ENCODE measurements around the gene ADAMTSL1. TPM values are rescaled to one million over a fixed set of nuclear protein-coding genes. Genes with fewer than 3 reads are reported as not detected.

Gene ADAMTSL1
- polyA plus RNA-seq, 1 donor from 2014 or later = 1.1 TPM

DNA sequence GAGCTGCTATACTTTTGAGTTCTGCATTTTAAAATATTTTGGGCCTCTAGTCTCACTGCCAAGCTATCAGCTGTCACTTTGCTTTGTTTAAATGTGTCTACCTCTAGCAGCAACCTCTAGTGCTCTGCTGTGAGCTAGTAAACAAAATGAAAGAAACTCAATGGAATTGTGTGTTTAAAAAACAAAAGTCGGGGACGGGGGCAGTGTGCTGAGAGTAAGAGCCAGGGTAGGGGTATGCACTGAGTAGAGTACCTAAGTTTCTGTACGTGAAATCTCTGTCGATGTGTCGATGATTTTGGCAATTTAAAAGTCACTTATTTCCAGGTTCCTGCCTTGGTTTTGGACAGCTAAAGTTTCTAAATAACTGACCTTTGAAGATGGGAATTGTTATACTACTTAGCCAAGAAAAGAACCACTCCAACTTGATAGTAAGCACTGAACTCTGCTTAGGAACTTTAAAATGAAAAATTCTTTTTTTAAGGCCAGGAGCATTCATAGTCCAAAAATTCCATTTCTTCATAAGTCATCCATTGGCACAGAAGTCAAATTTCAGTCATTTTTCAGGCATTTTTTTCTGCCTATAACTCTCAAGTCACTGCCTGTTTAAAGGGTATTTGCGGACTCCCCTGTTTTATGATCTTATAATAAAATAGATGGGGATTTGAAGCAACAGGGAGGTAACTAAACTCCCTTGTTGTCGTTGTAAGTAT is 447.6 kb downstream of the ADAMTSL1 start:
- Histone ChIP-seq H3K9me2 (ENCODE audit: insufficient read depth, low read length) (no peaks in the 10 kb centered on the region), H3K79me2 (replicated peaks; ENCODE audit: insufficient read depth, low read length) (no peaks in the 10 kb centered on the region), H3K9me3 (ENCODE audit: low read length) (no peaks in the 10 kb centered on the region), H3K27ac (ENCODE audit: low read length) (no peak overlapping the region), H3K36me3 (ENCODE audit: insufficient read depth, low read length) (no peaks in the 10 kb centered on the region), H3K9ac (ENCODE audit: low read length) (no peak overlapping the region), H2AFZ (ENCODE audit: low read depth, low read length) (no peak overlapping the region), H3F3A (ENCODE audit: insufficient read depth, low read length, poor library complexity, severe bottlenecking) (no peaks in the 10 kb centered on the region), H3K27me3 (ENCODE audit: insufficient read depth, low read depth, low read length) (no peaks in the 10 kb centered on the region), H3K4me3 (ENCODE audit: low read length) (no peak overlapping the region), H4K20me1 (ENCODE audit: insufficient read depth) (no peaks in the 10 kb centered on the region), H3K4me2 (ENCODE audit: low read length) (no peak overlapping the region)
- TF ChIP-seq TAF1 (IDR thresholded peaks at IDR 0.05; ENCODE audit: low read depth) (no peak), RAD21 (conservative IDR thresholded peaks at IDR 0.05) (no peak), CTCF (IDR thresholded peaks at IDR 0.05; ENCODE audit: poor library complexity, severe bottlenecking) (no peak), REST (IDR thresholded peaks at IDR 0.05; ENCODE audit: borderline replicate concordance) (no peak), EP300 (conservative IDR thresholded peaks at IDR 0.05; ENCODE audit: poor library complexity, severe bottlenecking) (no peak), POLR2AphosphoS5 (IDR thresholded peaks at IDR 0.05) (no peak), MXI1 (conservative IDR thresholded peaks at IDR 0.05; ENCODE audit: poor library complexity, severe bottlenecking) (no peak), SMC3 (conservative IDR thresholded peaks at IDR 0.05; ENCODE audit: poor library complexity) (no peak), EZH2 (IDR thresholded peaks at IDR 0.05; ENCODE audit: borderline replicate concordance, insufficient read depth, low read length, poor library complexity, severe bottlenecking) (no peak)

DNA sequence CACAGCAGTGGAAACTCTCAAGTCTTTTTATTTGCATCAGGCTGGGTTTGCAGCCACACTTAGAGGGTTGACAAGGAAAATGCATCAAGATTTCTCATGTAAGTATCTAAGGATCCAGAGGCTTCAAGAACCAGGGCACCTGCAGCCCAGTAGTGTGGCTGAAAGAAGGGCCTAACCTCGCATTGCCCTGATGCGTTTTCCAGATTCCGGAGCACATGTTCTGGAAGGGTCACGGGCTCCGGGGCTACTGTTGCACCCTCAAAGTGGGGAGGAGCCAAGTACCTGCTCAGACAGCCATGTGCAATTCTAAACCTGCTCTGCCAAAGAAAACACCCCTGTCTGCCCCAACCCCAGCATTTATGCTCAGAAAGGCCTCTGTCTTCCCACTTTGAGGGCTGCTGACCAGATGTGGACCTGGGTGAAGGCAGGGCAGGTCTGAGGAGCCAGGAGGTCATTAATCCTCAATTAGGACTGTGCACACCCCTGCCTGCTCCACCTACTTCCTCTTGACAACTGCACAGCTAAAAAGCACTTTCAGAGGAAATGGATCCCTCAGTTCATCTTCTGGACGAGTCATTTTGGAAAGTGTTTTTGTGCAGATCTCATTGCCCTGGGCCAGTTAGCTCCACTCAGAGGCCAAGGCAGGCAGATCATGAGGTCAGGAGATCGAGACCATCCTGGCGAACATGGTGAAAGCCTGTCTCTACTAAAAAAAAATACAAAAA is 448.4 kb downstream of the ADAMTSL1 start:
- no peaks in the 10 kb centered on the region for H4K20me1 ChIP-seq (ENCODE audit: insufficient read depth)
- H2AFZ ChIP-seq (ENCODE audit: low read depth, low read length) = no peak overlapping the region
- H3K4me2 ChIP-seq (ENCODE audit: low read length) = no peak overlapping the region
- H3K27ac ChIP-seq (ENCODE audit: low read length) = no peak overlapping the region
- H3F3A ChIP-seq (ENCODE audit: insufficient read depth, low read length, poor library complexity, severe bottlenecking) = no peaks in the 10 kb centered on the region
- no peaks in the 10 kb centered on the region for H3K36me3 ChIP-seq (ENCODE audit: insufficient read depth, low read length)
- H3K79me2 ChIP-seq (replicated peaks; ENCODE audit: insufficient read depth, low read length) = no peaks in the 10 kb centered on the region
- no peaks in the 10 kb centered on the region for H3K27me3 ChIP-seq (ENCODE audit: insufficient read depth, low read depth, low read length)
- no peak overlapping the region for H3K9ac ChIP-seq (ENCODE audit: low read length)
- H3K4me3 ChIP-seq (ENCODE audit: low read length) = no peak overlapping the region
- no peak for TF ChIP-seq SMC3 (conservative IDR thresholded peaks at IDR 0.05; ENCODE audit: poor library complexity)
- no peak for TF ChIP-seq EP300 (conservative IDR thresholded peaks at IDR 0.05; ENCODE audit: poor library complexity, severe bottlenecking)
- no peak for TF ChIP-seq CTCF (IDR thresholded peaks at IDR 0.05; ENCODE audit: poor library complexity, severe bottlenecking)
- TF ChIP-seq REST (IDR thresholded peaks at IDR 0.05; ENCODE audit: borderline replicate concordance) = no peak
- TF ChIP-seq POLR2AphosphoS5 (IDR thresholded peaks at IDR 0.05) = no peak
- no peak for TF ChIP-seq EZH2 (IDR thresholded peaks at IDR 0.05; ENCODE audit: borderline replicate concordance, insufficient read depth, low read length, poor library complexity, severe bottlenecking)
- TF ChIP-seq MXI1 (conservative IDR thresholded peaks at IDR 0.05; ENCODE audit: poor library complexity, severe bottlenecking) = no peak
- no peak for TF ChIP-seq RAD21 (conservative IDR thresholded peaks at IDR 0.05)
- no peak for TF ChIP-seq TAF1 (IDR thresholded peaks at IDR 0.05; ENCODE audit: low read depth)
- no peaks in the 10 kb centered on the region for H3K9me3 ChIP-seq (ENCODE audit: low read length)
- no peaks in the 10 kb centered on the region for H3K9me2 ChIP-seq (ENCODE audit: insufficient read depth, low read length)

All from neural cell (in vitro differentiated cells).